ENCODE results near the gene LDAH.

- TF ChIP-seq ARNTL (CRISPR knock-in tag; IDR thresholded peaks at IDR 0.05; ENCODE audit: borderline replicate concordance, low read depth) (no peak), BACH2 (CRISPR knock-in tag; IDR thresholded peaks at IDR 0.05; ENCODE audit: borderline replicate concordance) (no peak), ZFP30 (CRISPR knock-in tag; IDR thresholded peaks at IDR 0.05) (no peak), CREB5 (CRISPR knock-in tag; IDR thresholded peaks at IDR 0.05; ENCODE audit: low read depth) (no peak)
These were observed 65.4 kb downstream of the LDAH start for GRCh38 chr2:20757405-20758090.

Data from SK-N-SH treated with all-trans-retinoic acid at 6 μM for 48 hours (cell line).